HepG2 (cell line): Measurements from ENCODE around the gene EBF4. TPM values are rescaled to one million over a fixed set of nuclear protein-coding genes. Genes with fewer than 3 reads are reported as not detected.

Source experiments
- AHR ChIP-seq: IDR thresholded peaks from 2 replicates; pipeline ENCODE4 v1.6.1; 2018; ENCODE audit warnings: missing genetic modification reagents, missing compliant biosample characterization
- HHEX ChIP-seq: IDR thresholded peaks from 2 replicates; pipeline ENCODE4 v1.6.1; 2016; ENCODE audit warnings: control low read depth
- MATR3 ChIP-seq: sonication (generic); formaldehyde crosslinking; IDR thresholded peaks from 2 replicates; pipeline ENCODE4 v1.4.0; 2020; ENCODE audit warnings: missing genetic modification reagents
- MED1 ChIP-seq: sonication (generic); formaldehyde crosslinking; IDR thresholded peaks from 2 replicates; pipeline ENCODE4 v1.4.0; 2020; ENCODE audit warnings: missing genetic modification reagents
- MED13 ChIP-seq: sonication (generic); formaldehyde crosslinking; IDR thresholded peaks from 2 replicates; pipeline ENCODE4 v1.5.0; 2020; ENCODE audit warnings: missing genetic modification reagents
- PHF20 ChIP-seq: sonication (generic); formaldehyde crosslinking; IDR thresholded peaks from 2 replicates; pipeline ENCODE4 v1.5.0; 2020; ENCODE audit warnings: mild to moderate bottlenecking, missing genetic modification reagents
- PITX1 ChIP-seq: sonication (generic); formaldehyde crosslinking; IDR thresholded peaks from 2 replicates; pipeline ENCODE4 v1.5.1; 2020; ENCODE audit warnings: mild to moderate bottlenecking, missing genetic modification reagents
- PPARG ChIP-seq: conservative IDR thresholded peaks from 2 replicates; pipeline ENCODE4 v1.6.1; 2016; ENCODE audit warnings: missing biosample characterization, missing genetic modification reagents
- RAD51 ChIP-seq: fragments of 450-650 bp; IDR thresholded peaks from 2 replicates; pipeline ENCODE4 v1.6.1; 2016; ENCODE audit warnings: borderline replicate concordance
- RARG ChIP-seq: sonication (generic); formaldehyde crosslinking; IDR thresholded peaks from 2 replicates; pipeline ENCODE4 v1.4.0; 2020; ENCODE audit warnings: low read depth, mild to moderate bottlenecking, missing genetic modification reagents
- SAFB2 ChIP-seq: sonication (generic); formaldehyde crosslinking; IDR thresholded peaks from 2 replicates; pipeline ENCODE4 v1.5.1; 2020; ENCODE audit warnings: missing genetic modification reagents, low read depth, mild to moderate bottlenecking, borderline replicate concordance
- TEAD2 ChIP-seq: sonication (generic); formaldehyde crosslinking; IDR thresholded peaks from 2 replicates; pipeline ENCODE4 v1.9.0; 2021; ENCODE audit warnings: missing genetic modification reagents
- TEAD3 ChIP-seq: optimal IDR thresholded peaks from 2 replicates; pipeline ENCODE3; 2016; ENCODE audit warnings: borderline replicate concordance
- ZBTB42 ChIP-seq: sonication (generic); formaldehyde crosslinking; IDR thresholded peaks from 2 replicates; pipeline ENCODE4 v1.5.0; 2020; ENCODE audit warnings: mild to moderate bottlenecking, missing genetic modification reagents
- ZFP41 ChIP-seq: sonication (generic); formaldehyde crosslinking; IDR thresholded peaks from 2 replicates; pipeline ENCODE4 v1.4.0; 2020; ENCODE audit warnings: mild to moderate bottlenecking, missing genetic modification reagents, borderline replicate concordance
- ZNF605 ChIP-seq: sonication (generic); formaldehyde crosslinking; IDR thresholded peaks from 2 replicates; pipeline ENCODE4 v1.8.0; 2022; ENCODE audit warnings: mild to moderate bottlenecking, missing genetic modification reagents
- ZNF614 ChIP-seq: IDR thresholded peaks from 2 replicates; pipeline ENCODE4 v1.6.1; 2018; ENCODE audit warnings: missing biosample characterization, missing genetic modification reagents, inconsistent platforms, borderline replicate concordance
- ZNF766 ChIP-seq: sonication (generic); formaldehyde crosslinking; IDR thresholded peaks from 2 replicates; pipeline ENCODE4 v1.5.0; 2020; ENCODE audit warnings: missing genetic modification reagents, borderline replicate concordance
- polyA plus RNA-seq, 8 experiments: library from polyadenylated mRNA; depleted of rRNA in 3 of 8; stranded (reverse) in 7 of 8; unstranded in 1 of 8; fragments of >200 nt; fragmentation: Illumina TruSeq in 4 of 8; extraction: Trizol in 4 of 8; gene quantifications; 2 replicates each; pipeline versions ENCODE4 v1.2.1 to v1.2.3, GENCODE V29; 2011 to 2016; ENCODE audit warnings: low read depth in 4 of 8, missing spikeins in 1 of 8, mixed read lengths in 1 of 8; ENCODE audit not compliant: insufficient read depth in 1 of 8
- total RNA-seq, 5 experiments: library from RNA; depleted of rRNA; stranded (reverse); fragments of >200 nt; fragmentation: Illumina TruSeq; extraction: Trizol; gene quantifications; 2 replicates each; pipeline ENCODE4 v1.2.3, GENCODE V29; 2016; ENCODE audit warnings: low read depth in 1 of 5
- TF ChIP-seq, protein P1 (sequence below): sonication (generic); formaldehyde crosslinking; conservative IDR thresholded peaks from 2 replicates; pipeline ENCODE4 v1.8.0; 2022; ENCODE audit warnings: missing genetic modification reagents
- TF ChIP-seq, protein P2 (sequence below): sonication (generic); formaldehyde crosslinking; IDR thresholded peaks from 2 replicates; pipeline ENCODE4 v1.4.0; 2020; ENCODE audit warnings: mild to moderate bottlenecking, missing genetic modification reagents
- TF ChIP-seq, protein P3 (sequence below): IDR thresholded peaks from 2 replicates; pipeline ENCODE4 v1.4.0; 2020; ENCODE audit warnings: mild to moderate bottlenecking, missing genetic modification reagents
- TF ChIP-seq, protein P4 (sequence below): sonication (generic); formaldehyde crosslinking; IDR thresholded peaks from 2 replicates; pipeline ENCODE4 v1.5.0; 2020; ENCODE audit warnings: mild to moderate bottlenecking, missing genetic modification reagents

EBF4 gene
- total and polyA plus RNA-seq, 2 of the 13 experiments (the other 11 are each of a cell fraction or from before 2014, with no cell fraction given), result 0.84 to 2.2 TPM

DNA sequence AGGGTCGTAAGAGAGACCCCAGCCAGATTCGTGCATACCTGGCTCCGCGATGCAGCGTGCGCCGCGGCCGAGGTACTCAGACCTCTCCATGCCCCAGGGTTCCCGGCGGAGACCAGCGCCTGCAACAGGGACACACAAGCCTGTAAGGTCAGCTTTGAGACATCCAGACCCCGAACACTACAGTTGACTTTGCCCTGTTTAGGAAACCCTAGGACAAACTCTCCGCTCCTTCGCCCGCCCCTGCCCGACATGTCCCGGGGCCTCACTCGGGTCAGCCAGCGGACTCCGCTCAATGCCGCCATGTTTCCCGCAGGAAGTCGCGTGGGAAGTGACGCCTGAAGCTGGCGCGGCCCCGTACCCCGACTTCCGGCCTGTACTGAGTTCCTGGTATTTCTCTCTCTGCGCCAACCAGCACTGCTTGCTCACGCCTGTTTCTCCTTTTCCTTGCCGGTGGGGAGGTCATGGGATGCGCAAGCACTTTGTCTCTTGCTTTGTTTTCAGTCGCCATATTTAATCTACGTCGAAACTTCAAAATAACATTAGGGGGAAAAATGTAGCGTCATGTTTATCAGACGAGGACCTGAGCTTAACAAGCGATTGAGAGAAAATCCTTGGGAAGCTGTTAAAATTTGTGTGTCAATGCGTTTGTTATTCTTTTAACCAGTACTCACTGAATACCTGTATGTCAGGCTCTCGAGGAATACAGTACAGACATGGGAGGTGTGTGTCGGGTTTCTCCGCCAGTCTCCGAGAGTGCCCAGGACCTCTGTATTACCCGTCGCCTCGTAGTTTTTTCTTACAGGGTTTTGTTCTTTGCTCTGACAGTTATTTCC is 28.5 kb upstream of the EBF4 start, which contains the start of gene IDH3B (continued):
- TF ChIP-seq ZFP41 (CRISPR knock-in tag) (no peak), ZNF614 (CRISPR knock-in tag) (no peak; the same call in none of the 2 replicates), PPARG (CRISPR knock-in tag) (peak; percentile 23; the same call in 1 of the 2 replicates), PITX1 (CRISPR knock-in tag) (peak; percentile 75), MED13 (CRISPR knock-in tag) (peak; percentile 4; the same call in 1 of the 2 replicates), ZNF766 (CRISPR knock-in tag) (peak; percentile 80), HHEX (peak; percentile 55), MATR3 (CRISPR knock-in tag) (0 out of 2 replicates have a peak, but pooled peaks have one; percentile 11), PHF20 (peak; percentile 100), TEAD2 (CRISPR knock-in tag) (0 out of 2 replicates have a peak, but pooled peaks have one; percentile 34), RAD51 (no peak), ZNF605 (CRISPR knock-in tag) (peak; percentile 97), ZBTB42 (CRISPR knock-in tag) (peak; percentile 68; the same call in 1 of the 2 replicates), SAFB2 (peak; percentile 81; the same call in 1 of the 2 replicates), MED1 (CRISPR knock-in tag) (peak; percentile 88), TEAD3 (CRISPR knock-in tag) (peak; percentile 97), AHR (CRISPR knock-in tag) (peak; percentile 88), RARG (CRISPR knock-in tag) (no peak)
- TF ChIP-seq, protein P1, sequence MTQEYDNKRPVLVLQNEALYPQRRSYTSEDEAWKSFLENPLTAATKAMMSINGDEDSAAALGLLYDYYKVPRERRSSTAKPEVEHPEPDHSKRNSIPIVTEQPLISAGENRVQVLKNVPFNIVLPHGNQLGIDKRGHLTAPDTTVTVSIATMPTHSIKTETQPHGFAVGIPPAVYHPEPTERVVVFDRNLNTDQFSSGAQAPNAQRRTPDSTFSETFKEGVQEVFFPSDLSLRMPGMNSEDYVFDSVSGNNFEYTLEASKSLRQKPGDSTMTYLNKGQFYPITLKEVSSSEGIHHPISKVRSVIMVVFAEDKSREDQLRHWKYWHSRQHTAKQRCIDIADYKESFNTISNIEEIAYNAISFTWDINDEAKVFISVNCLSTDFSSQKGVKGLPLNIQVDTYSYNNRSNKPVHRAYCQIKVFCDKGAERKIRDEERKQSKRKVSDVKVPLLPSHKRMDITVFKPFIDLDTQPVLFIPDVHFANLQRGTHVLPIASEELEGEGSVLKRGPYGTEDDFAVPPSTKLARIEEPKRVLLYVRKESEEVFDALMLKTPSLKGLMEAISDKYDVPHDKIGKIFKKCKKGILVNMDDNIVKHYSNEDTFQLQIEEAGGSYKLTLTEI (CRISPR knock-in tag), result no peak
- TF ChIP-seq, protein P2, sequence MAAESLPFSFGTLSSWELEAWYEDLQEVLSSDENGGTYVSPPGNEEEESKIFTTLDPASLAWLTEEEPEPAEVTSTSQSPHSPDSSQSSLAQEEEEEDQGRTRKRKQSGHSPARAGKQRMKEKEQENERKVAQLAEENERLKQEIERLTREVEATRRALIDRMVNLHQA (CRISPR knock-in tag), result 0 out of 2 replicates have a peak, but pooled peaks have one; percentile 81
- TF ChIP-seq, protein P3, sequence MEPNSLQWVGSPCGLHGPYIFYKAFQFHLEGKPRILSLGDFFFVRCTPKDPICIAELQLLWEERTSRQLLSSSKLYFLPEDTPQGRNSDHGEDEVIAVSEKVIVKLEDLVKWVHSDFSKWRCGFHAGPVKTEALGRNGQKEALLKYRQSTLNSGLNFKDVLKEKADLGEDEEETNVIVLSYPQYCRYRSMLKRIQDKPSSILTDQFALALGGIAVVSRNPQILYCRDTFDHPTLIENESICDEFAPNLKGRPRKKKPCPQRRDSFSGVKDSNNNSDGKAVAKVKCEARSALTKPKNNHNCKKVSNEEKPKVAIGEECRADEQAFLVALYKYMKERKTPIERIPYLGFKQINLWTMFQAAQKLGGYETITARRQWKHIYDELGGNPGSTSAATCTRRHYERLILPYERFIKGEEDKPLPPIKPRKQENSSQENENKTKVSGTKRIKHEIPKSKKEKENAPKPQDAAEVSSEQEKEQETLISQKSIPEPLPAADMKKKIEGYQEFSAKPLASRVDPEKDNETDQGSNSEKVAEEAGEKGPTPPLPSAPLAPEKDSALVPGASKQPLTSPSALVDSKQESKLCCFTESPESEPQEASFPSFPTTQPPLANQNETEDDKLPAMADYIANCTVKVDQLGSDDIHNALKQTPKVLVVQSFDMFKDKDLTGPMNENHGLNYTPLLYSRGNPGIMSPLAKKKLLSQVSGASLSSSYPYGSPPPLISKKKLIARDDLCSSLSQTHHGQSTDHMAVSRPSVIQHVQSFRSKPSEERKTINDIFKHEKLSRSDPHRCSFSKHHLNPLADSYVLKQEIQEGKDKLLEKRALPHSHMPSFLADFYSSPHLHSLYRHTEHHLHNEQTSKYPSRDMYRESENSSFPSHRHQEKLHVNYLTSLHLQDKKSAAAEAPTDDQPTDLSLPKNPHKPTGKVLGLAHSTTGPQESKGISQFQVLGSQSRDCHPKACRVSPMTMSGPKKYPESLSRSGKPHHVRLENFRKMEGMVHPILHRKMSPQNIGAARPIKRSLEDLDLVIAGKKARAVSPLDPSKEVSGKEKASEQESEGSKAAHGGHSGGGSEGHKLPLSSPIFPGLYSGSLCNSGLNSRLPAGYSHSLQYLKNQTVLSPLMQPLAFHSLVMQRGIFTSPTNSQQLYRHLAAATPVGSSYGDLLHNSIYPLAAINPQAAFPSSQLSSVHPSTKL, result peak; percentile 80; the same call in 1 of the 2 replicates
- TF ChIP-seq, protein P4, sequence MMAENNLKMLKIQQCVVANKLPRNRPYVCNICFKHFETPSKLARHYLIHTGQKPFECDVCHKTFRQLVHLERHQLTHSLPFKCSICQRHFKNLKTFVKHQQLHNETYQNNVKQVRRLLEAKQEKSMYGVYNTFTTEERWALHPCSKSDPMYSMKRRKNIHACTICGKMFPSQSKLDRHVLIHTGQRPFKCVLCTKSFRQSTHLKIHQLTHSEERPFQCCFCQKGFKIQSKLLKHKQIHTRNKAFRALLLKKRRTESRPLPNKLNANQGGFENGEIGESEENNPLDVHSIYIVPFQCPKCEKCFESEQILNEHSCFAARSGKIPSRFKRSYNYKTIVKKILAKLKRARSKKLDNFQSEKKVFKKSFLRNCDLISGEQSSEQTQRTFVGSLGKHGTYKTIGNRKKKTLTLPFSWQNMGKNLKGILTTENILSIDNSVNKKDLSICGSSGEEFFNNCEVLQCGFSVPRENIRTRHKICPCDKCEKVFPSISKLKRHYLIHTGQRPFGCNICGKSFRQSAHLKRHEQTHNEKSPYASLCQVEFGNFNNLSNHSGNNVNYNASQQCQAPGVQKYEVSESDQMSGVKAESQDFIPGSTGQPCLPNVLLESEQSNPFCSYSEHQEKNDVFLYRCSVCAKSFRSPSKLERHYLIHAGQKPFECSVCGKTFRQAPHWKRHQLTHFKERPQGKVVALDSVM, result peak; percentile 81
